Lung (tissue), 12 donors: ENCODE data around the gene AHRR. TPM values are rescaled to one million over a fixed set of nuclear protein-coding genes. Genes with fewer than 3 reads are reported as not detected.

Source experiments
- ATAC-seq: fragments of 200-7000 bp; cut with Tn5 transposase; one replicate; pipeline ENCODE4 v1.9.1; 2020; ENCODE audit warnings: moderate number of reproducible peaks; ENCODE audit not compliant: insufficient read depth, low FRiP score
- DNase-seq, 3 donors: peaks; one replicate each; pipeline ENCODE4 v3.0.0-alpha.2; 2013 to 2017
- H3K27ac ChIP-seq, 2 donors: one replicate each; pipeline ENCODE4 v1.5.1; 2013; ENCODE audit warnings: mild to moderate bottlenecking in 2 of 2, moderate library complexity in 2 of 2, control low read depth in 1 of 2, inconsistent platforms in 1 of 2, low read depth in 1 of 2, low read length in 1 of 2
- H3K27me3 ChIP-seq, 3 donors: one replicate each; pipeline ENCODE4 v1.5.1; 2013; ENCODE audit warnings: low read length in 2 of 3; ENCODE audit not compliant: control insufficient read depth in 3 of 3, insufficient read depth in 3 of 3
- H3K36me3 ChIP-seq, 4 donors: one replicate each; pipeline ENCODE4 v1.5.1; 2013; ENCODE audit warnings: low read length in 4 of 4, mild to moderate bottlenecking in 1 of 4, moderate library complexity in 1 of 4; ENCODE audit not compliant: control insufficient read depth in 4 of 4, insufficient read depth in 4 of 4
- H3K4me1 ChIP-seq, 5 donors: one replicate each; pipeline ENCODE4 v1.5.1; 2013; ENCODE audit warnings: low read length in 5 of 5, mild to moderate bottlenecking in 2 of 5, moderate library complexity in 1 of 5; ENCODE audit not compliant: control insufficient read depth in 5 of 5, insufficient read depth in 5 of 5
- H3K4me3 ChIP-seq: one replicate; pipeline ENCODE4 v1.5.1; 2013; ENCODE audit warnings: mild to moderate bottlenecking, control low read depth, moderate library complexity
- H3K9ac ChIP-seq, 2 donors: one replicate each; pipeline ENCODE4 v1.5.1; 2013; ENCODE audit warnings: low read length in 2 of 2, control low read depth in 1 of 2; ENCODE audit not compliant: insufficient read depth in 1 of 2
- H3K9me3 ChIP-seq, 4 donors: one replicate each; pipeline ENCODE4 v1.5.1; 2013; ENCODE audit warnings: low read length in 3 of 4, mild to moderate bottlenecking in 1 of 4, moderate library complexity in 1 of 4; ENCODE audit not compliant: control insufficient read depth in 4 of 4, insufficient read depth in 3 of 4
- WGBS, 2 donors: extraction: QIAGEN DNeasy Blood & Tissue Kit; methylation state at CpG; one replicate each; pipeline ENCODE4 v1.1.7; 2013; 5-methylcytosine and 5-hydroxymethylcytosine counted together
- polyA plus RNA-seq, 2 donors: library from polyadenylated mRNA; stranded (reverse); fragments of 200-250 nt; gene quantifications; one replicate each; pipeline ENCODE4 v1.2.1, GENCODE V29; 2013
- total RNA-seq, 2 donors: library from RNA; depleted of rRNA in 1 of 2; stranded (reverse); fragments of >200 nt in 1 of 2; gene quantifications; one replicate each; pipeline ENCODE4 v1.2.1, GENCODE V29; 2014 to 2021
- TF ChIP-seq, protein P1 (sequence below): IDR thresholded peaks from 2 replicates; pipeline ENCODE4 v1.5.1; 2012; ENCODE audit warnings: mild to moderate bottlenecking; ENCODE audit errors: control extremely low read depth, extremely low read depth
- donor health status: control.
- donor health status: control.
- donor health status: Bipolar disorder and iron deficiency.
- donor health status: healthy.
- donor health status: DM: yes; HTN: yes; CAD: no.

The AHRR gene
- total and polyA plus RNA-seq, 4 donors: 0.63 to 8.8 (median 2.8) TPM

DNA sequence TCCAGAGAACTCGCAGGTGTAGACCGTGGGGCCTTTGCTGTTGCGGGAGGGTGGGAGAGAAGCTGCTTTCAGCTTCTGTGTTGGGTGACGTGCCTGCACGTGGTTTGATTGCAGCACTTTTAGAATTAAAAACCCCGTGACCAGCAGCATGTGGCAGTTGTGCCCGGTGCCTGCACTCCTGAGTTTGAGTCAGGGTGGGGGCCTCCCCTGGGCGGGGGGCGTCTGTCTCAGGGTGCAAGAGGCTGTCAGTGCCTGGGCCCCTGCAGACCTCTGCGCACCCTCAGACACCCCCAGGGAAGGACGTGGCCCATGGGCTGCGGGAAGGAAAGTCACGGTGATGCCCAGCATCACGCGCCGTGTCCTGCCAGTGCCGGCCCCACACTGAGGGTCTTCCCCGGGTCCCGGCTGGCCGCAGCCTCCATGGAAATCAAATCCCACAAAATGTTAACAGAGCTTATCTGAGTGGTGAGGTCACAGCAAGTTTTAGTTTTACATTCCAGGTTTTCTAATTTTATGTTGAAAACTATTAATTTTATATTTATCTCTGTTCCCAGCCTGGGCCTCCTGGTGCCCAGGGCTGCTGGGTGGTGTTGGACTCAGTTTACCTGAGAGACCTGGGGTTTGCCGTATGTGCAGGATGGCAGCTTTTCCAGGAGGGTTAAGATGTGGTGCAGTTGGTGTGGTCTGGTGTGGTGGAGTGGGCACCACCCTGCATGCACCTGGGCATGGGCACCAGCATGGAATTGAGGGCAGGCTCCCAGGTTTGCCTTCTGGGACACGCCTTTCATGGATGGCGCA lies 33.3 kb downstream of the AHRR start:
- no peaks in the 10 kb centered on the region for H3K4me1 ChIP-seq
- H3K9ac ChIP-seq: no peak overlapping the region
- no peaks in the 10 kb centered on the region for H3K27me3 ChIP-seq
- H3K27ac ChIP-seq: no peak overlapping the region
- ATAC-seq (no peak), DNase-seq (no peak)
- no peak overlapping the region for H3K4me3 ChIP-seq
- WGBS, 2 donors: 87% methylated on average over 23 of the region's 23 CpGs
- peaks cover 0 to 7% (median 0%) of the 10 kb centered on the region in 4 donors for H3K36me3 ChIP-seq
- TF ChIP-seq, protein P1, sequence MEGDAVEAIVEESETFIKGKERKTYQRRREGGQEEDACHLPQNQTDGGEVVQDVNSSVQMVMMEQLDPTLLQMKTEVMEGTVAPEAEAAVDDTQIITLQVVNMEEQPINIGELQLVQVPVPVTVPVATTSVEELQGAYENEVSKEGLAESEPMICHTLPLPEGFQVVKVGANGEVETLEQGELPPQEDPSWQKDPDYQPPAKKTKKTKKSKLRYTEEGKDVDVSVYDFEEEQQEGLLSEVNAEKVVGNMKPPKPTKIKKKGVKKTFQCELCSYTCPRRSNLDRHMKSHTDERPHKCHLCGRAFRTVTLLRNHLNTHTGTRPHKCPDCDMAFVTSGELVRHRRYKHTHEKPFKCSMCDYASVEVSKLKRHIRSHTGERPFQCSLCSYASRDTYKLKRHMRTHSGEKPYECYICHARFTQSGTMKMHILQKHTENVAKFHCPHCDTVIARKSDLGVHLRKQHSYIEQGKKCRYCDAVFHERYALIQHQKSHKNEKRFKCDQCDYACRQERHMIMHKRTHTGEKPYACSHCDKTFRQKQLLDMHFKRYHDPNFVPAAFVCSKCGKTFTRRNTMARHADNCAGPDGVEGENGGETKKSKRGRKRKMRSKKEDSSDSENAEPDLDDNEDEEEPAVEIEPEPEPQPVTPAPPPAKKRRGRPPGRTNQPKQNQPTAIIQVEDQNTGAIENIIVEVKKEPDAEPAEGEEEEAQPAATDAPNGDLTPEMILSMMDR: no peak
- H3K9me3 ChIP-seq: peaks cover 0 to 7% (median 0%) of the 10 kb centered on the region in 4 donors

DNA sequence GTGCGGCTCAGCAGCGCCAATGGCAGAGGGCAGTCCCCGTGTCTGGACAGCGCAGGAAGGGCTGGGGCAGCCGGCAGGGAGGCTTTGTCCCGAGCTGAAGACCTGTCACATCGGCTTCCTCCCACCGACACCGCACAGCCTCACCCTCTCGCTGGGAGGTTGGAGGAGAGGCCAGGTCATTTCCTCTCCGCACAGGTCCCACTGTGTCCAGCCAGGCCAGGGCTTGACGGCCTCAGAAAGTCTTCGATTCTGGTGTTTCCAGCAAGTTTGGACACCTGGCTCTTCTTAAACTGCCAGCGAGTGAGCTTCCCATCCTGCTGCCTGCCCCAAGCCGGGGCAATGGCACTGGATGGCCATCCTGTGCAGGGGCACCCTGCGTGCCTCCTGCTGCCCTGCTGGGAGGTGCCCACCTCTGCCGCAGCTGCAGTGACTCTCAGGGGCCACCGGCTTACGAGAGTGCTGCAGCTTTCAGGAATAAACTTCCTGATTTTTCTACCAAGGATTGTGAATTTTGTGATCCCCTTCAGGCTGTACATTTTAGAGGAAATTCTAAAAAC lies 33.9 kb downstream of the AHRR start:
- 82 to 83% methylated on average over 19 of the region's 19 CpGs for WGBS, 2 donors
- H3K36me3 ChIP-seq: peaks cover 0 to 7% (median 0%) of the 10 kb centered on the region in 4 donors
- H3K27me3 ChIP-seq: no peaks in the 10 kb centered on the region
- no peak overlapping the region for H3K27ac ChIP-seq
- DNase-seq (no peak), ATAC-seq (no peak)
- H3K4me1 ChIP-seq: no peaks in the 10 kb centered on the region
- H3K9ac ChIP-seq: no peak overlapping the region
- TF ChIP-seq, protein P1: no peak
- no peak overlapping the region for H3K4me3 ChIP-seq
- peaks cover 0 to 7% (median 0%) of the 10 kb centered on the region in 4 donors for H3K9me3 ChIP-seq

DNA sequence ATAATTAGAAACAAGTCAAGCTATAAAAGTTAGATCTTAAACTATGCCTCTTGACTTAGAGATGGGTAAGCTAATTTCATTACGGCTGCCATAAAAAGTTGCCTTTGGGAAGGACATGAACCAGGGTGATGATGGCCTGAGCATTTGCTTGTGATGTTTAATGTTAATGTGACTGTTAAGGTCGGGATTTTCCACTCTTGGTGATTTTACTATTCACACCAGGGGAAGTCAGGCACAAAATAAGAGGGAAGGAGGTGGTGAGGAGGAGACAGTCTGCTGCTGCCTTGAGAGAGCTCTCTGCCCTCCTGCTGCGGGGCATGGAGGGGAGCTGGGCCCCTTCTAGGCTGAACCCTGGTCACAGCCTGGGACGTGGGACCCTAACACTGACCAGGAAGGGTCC lies 34.4 kb downstream of the AHRR start:
- H3K4me3 ChIP-seq: no peak overlapping the region
- H3K27me3 ChIP-seq: no peaks in the 10 kb centered on the region
- no peak overlapping the region for H3K9ac ChIP-seq
- ATAC-seq: no peak
- H3K4me1 ChIP-seq: no peaks in the 10 kb centered on the region
- peaks cover 0 to 7% (median 0%) of the 10 kb centered on the region in 4 donors for H3K9me3 ChIP-seq
- no peak for DNase-seq
- TF ChIP-seq, protein P1: no peak
- WGBS, 2 donors: 78 to 87% methylated on average over 4 of the region's 4 CpGs
- no peak overlapping the region for H3K27ac ChIP-seq
- peaks cover 0 to 7% (median 0%) of the 10 kb centered on the region in 4 donors for H3K36me3 ChIP-seq
